Lower leg skin (tissue), 3 donors: ENCODE measurements around the gene MGMT.

Source experiments
- POLR2A ChIP-seq, 2 donors: fragments of 450-650 bp; IDR thresholded peaks; one replicate each; pipeline ENCODE4 v1.6.1; 2016 to 2017; ENCODE audit warnings: antibody characterized with exemption in 2 of 2, mild to moderate bottlenecking in 1 of 2, moderate library complexity in 1 of 2
- TF ChIP-seq, protein P1 (sequence below), 3 donors: fragments of 450-650 bp; IDR thresholded peaks; one replicate each; pipeline ENCODE4 v1.5.1; 2016; ENCODE audit warnings: antibody characterized with exemption in 3 of 3, mild to moderate bottlenecking in 3 of 3, moderate library complexity in 2 of 3

DNA sequence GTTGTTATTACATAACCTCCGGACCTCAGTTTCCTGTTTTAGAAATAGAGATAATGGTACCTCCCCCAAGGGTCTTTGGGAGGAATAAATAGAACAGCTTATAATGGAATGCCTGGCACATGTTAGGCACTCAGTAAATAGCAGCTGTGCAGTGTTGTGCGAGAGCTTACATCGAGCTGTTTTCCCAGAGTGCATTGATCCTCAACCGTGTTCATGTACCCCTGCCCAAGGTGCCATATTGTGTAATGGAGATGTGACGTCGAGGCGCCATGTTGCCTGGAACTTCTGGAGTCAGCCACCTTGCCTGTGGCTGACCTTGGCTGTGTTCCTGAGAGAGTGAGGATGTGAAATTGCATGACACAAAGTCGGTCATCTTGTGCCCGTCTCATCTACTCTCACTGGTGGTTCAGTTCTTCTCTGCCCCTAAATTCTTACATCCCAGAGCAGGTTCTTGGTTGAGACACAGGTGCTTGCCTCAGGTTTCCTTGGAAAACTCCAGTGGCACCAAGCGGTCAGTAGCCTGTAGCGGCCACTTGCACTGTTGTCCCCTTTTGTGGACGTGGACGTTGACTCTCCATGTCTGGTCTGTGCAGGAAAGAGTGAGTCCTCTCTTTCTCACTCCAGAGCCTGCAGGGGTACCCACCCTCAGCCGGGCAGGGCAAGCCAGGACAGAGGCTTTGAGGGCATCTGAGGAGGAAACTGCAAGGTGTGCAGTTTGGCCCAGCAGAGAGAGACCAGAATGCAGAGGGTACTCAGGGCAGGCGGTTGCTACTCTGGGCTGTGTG lies 230.6 kb downstream of the MGMT start:
- TF ChIP-seq, protein P1, sequence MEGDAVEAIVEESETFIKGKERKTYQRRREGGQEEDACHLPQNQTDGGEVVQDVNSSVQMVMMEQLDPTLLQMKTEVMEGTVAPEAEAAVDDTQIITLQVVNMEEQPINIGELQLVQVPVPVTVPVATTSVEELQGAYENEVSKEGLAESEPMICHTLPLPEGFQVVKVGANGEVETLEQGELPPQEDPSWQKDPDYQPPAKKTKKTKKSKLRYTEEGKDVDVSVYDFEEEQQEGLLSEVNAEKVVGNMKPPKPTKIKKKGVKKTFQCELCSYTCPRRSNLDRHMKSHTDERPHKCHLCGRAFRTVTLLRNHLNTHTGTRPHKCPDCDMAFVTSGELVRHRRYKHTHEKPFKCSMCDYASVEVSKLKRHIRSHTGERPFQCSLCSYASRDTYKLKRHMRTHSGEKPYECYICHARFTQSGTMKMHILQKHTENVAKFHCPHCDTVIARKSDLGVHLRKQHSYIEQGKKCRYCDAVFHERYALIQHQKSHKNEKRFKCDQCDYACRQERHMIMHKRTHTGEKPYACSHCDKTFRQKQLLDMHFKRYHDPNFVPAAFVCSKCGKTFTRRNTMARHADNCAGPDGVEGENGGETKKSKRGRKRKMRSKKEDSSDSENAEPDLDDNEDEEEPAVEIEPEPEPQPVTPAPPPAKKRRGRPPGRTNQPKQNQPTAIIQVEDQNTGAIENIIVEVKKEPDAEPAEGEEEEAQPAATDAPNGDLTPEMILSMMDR (IDR thresholded peaks at IDR 0.05) = no peak
- TF ChIP-seq POLR2A (IDR thresholded peaks at IDR 0.05) = no peak
